Lung (tissue), 12 donors: Measurements from ENCODE around the gene SMARCD1. TPM values are rescaled to one million over a fixed set of nuclear protein-coding genes. Genes with fewer than 3 reads are reported as not detected.

ENCODE experiments used
- ATAC-seq: fragments of 200-7000 bp; cut with Tn5 transposase; one replicate; pipeline ENCODE4 v1.9.1; 2020; ENCODE audit warnings: moderate number of reproducible peaks; ENCODE audit not compliant: insufficient read depth, low FRiP score
- DNase-seq, 3 donors: peaks; one replicate each; pipeline ENCODE4 v3.0.0-alpha.2; 2013 to 2017
- H3K27ac ChIP-seq, 2 donors: one replicate each; pipeline ENCODE4 v1.5.1; 2013; ENCODE audit warnings: mild to moderate bottlenecking in 2 of 2, moderate library complexity in 2 of 2, control low read depth in 1 of 2, inconsistent platforms in 1 of 2, low read depth in 1 of 2, low read length in 1 of 2
- H3K27me3 ChIP-seq, 3 donors: one replicate each; pipeline ENCODE4 v1.5.1; 2013; ENCODE audit warnings: low read length in 2 of 3; ENCODE audit not compliant: control insufficient read depth in 3 of 3, insufficient read depth in 3 of 3
- H3K36me3 ChIP-seq, 4 donors: one replicate each; pipeline ENCODE4 v1.5.1; 2013; ENCODE audit warnings: low read length in 4 of 4, mild to moderate bottlenecking in 1 of 4, moderate library complexity in 1 of 4; ENCODE audit not compliant: control insufficient read depth in 4 of 4, insufficient read depth in 4 of 4
- H3K4me1 ChIP-seq, 5 donors: one replicate each; pipeline ENCODE4 v1.5.1; 2013; ENCODE audit warnings: low read length in 5 of 5, mild to moderate bottlenecking in 2 of 5, moderate library complexity in 1 of 5; ENCODE audit not compliant: control insufficient read depth in 5 of 5, insufficient read depth in 5 of 5
- H3K4me3 ChIP-seq: one replicate; pipeline ENCODE4 v1.5.1; 2013; ENCODE audit warnings: mild to moderate bottlenecking, control low read depth, moderate library complexity
- H3K9ac ChIP-seq, 2 donors: one replicate each; pipeline ENCODE4 v1.5.1; 2013; ENCODE audit warnings: low read length in 2 of 2, control low read depth in 1 of 2; ENCODE audit not compliant: insufficient read depth in 1 of 2
- H3K9me3 ChIP-seq, 4 donors: one replicate each; pipeline ENCODE4 v1.5.1; 2013; ENCODE audit warnings: low read length in 3 of 4, mild to moderate bottlenecking in 1 of 4, moderate library complexity in 1 of 4; ENCODE audit not compliant: control insufficient read depth in 4 of 4, insufficient read depth in 3 of 4
- WGBS, 2 donors: extraction: QIAGEN DNeasy Blood & Tissue Kit; methylation state at CpG; one replicate each; pipeline ENCODE4 v1.1.7; 2013; 5-methylcytosine and 5-hydroxymethylcytosine counted together
- polyA plus RNA-seq, 2 donors: library from polyadenylated mRNA; stranded (reverse); fragments of 200-250 nt; gene quantifications; one replicate each; pipeline ENCODE4 v1.2.1, GENCODE V29; 2013
- total RNA-seq, 2 donors: library from RNA; depleted of rRNA in 1 of 2; stranded (reverse); fragments of >200 nt in 1 of 2; gene quantifications; one replicate each; pipeline ENCODE4 v1.2.1, GENCODE V29; 2014 to 2021
- TF ChIP-seq, protein P1 (sequence below): IDR thresholded peaks from 2 replicates; pipeline ENCODE4 v1.5.1; 2012; ENCODE audit warnings: mild to moderate bottlenecking; ENCODE audit errors: control extremely low read depth, extremely low read depth
- donor health status: control.
- donor health status: control.
- donor health status: Bipolar disorder and iron deficiency.
- donor health status: healthy.
- donor health status: DM: yes; HTN: yes; CAD: no.

Gene SMARCD1
- total and polyA plus RNA-seq, 4 donors = 11.9 to 58.8 (median 41.6) TPM

DNA sequence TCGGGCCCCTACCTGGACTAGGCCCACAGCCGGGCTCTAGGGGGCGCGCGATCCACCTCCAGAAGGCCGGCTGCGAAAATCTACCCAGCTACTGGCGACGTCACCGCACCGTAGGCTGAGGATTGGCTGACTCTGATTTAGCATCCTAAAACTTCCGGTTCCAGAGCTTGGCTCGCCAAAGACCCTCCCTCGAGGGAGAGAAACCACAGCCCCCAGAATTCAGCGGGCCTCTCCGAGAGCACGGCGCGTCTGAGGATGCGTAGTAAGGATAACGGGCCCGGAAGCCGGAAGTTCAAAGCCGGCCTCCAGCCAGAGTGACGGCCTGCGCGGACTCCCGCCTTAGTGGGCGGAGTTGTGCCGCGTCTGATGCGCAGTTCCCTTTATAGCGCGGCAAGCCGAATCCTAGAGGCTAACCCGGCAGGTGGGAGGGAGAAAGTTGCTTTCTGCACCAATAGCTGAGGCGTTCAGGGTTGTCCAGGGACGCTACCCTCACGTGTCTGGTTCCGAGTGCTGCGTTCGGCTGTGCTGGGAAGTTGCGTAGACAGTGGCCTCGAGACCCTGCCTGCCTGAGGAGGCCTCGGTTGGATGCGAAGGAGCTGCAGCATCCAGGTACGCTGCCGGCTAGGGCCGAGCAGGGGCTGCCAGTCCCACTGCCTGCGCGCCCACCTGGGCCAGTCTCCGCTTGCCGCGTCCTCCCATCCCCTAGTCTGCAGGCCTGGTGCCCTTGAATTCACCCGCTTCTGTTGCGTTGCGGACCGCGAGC, 26.7 kb downstream of the SMARCD1 start, which contains the start of gene COX14:
Gene COX14 (plus strand): TSS at position 544 of the 763 bp plus-strand sequence. CDS start 7,808 bp downstream, outside the sequence.
- Histone ChIP-seq H3K36me3 (peaks cover 0 to 8% (median 2%) of the 10 kb centered on the region in 4 donors), H3K27me3 (no peaks in the 10 kb centered on the region), H3K27ac (peak within 1 kb of the TSS; percentile 94 to 95), H3K4me3 (peak within 1 kb of the TSS; percentile 67), H3K9me3 (no peaks in the 10 kb centered on the region), H3K4me1 (peaks cover 0 to 14% (median 0%) of the 10 kb centered on the region in 5 donors), H3K9ac (peak within 1 kb of the TSS; percentile 83 to 91)
- DNase-seq (peak; percentile 100), ATAC-seq (peak; percentile 91)
- TF ChIP-seq, protein P1, sequence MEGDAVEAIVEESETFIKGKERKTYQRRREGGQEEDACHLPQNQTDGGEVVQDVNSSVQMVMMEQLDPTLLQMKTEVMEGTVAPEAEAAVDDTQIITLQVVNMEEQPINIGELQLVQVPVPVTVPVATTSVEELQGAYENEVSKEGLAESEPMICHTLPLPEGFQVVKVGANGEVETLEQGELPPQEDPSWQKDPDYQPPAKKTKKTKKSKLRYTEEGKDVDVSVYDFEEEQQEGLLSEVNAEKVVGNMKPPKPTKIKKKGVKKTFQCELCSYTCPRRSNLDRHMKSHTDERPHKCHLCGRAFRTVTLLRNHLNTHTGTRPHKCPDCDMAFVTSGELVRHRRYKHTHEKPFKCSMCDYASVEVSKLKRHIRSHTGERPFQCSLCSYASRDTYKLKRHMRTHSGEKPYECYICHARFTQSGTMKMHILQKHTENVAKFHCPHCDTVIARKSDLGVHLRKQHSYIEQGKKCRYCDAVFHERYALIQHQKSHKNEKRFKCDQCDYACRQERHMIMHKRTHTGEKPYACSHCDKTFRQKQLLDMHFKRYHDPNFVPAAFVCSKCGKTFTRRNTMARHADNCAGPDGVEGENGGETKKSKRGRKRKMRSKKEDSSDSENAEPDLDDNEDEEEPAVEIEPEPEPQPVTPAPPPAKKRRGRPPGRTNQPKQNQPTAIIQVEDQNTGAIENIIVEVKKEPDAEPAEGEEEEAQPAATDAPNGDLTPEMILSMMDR = peak; percentile 87
- WGBS, 2 donors = 0% methylated on average over 59 of the region's 59 CpGs

DNA sequence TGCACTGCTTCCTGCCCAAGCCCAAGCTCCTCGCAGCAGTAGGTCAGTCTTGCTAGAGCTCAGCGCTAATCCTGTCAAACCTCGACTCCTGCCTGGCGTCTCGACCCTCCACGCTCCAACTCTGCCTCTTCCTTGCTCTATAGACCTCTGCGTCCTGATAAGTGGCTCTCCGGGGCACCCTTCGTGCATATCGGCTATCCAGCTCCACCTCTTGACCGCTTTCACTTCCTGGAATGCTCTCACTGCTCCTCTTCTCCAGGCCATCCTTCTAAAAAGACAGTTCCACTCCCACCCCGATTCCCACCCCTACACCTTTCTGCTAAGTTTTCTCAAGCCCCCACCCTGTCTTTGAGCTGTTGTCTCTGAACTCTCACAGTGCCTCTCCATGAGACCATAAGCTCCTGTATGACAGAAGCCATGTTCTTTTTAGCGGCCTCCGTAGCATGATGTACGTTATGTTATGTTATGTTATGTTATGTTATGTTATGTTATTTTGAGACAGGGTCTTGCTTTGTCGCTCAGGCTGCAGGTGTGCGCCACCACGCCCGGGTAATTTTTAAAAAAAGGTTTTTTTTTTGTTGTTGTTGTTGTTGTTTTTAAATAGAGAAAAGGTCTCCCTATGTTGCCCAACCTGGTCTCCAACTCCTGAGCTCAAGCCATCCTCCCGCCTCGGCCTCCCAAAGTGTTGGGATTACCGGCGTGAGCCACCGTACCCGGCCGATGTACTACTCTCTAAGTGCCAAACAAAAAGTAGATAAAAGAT, 27.5 kb downstream of the SMARCD1 start:
- DNase-seq = no peak
- no peaks in the 10 kb centered on the region for H3K9me3 ChIP-seq
- peaks cover 0 to 20% (median 0%) of the 10 kb centered on the region in 5 donors for H3K4me1 ChIP-seq
- no peaks in the 10 kb centered on the region for H3K27me3 ChIP-seq
- peak overlapping the region; percentile 67 for H3K4me3 ChIP-seq
- TF ChIP-seq, protein P1 = no peak
- H3K27ac ChIP-seq = peak overlapping the region; percentile 94 to 95
- peaks cover 0 to 13% (median 2%) of the 10 kb centered on the region in 4 donors for H3K36me3 ChIP-seq
- 13 to 24% methylated on average over 26 of the region's 26 CpGs for WGBS, 2 donors
- ATAC-seq = peak; percentile 1
- H3K9ac ChIP-seq = peak overlapping the region; percentile 83 to 91

- H3K4me1 ChIP-seq = peaks cover 0 to 10% (median 0%) of the 10 kb centered on the region in 5 donors
- H3K4me3 ChIP-seq = no peak overlapping the region
- H3K27ac ChIP-seq = peak overlapping the region in 1 of 2 donors; percentile 27
- ATAC-seq (no peak), DNase-seq (no peak)
- no peaks in the 10 kb centered on the region for H3K27me3 ChIP-seq
- H3K36me3 ChIP-seq = peaks cover 2 to 37% (median 8%) of the 10 kb centered on the region in 4 donors
- 74 to 88% methylated on average over 6 of the region's 6 CpGs for WGBS, 2 donors
- H3K9ac ChIP-seq = no peak overlapping the region
- no peaks in the 10 kb centered on the region for H3K9me3 ChIP-seq
- TF ChIP-seq, protein P1 = no peak
Measured at GRCh38 chr12:50117057-50117622, 32.0 kb downstream of the SMARCD1 start.
